HG03521 (cell line): Measurements from ENCODE around the gene TAF11L14.

Experiments
- ATAC-seq: cut with Tn5 transposase; IDR thresholded peaks from one replicate; pipeline ENCODE4 v1.9.1; 2021; ENCODE audit warnings: mild to moderate bottlenecking, moderate library complexity; ENCODE audit not compliant: unreplicated experiment

The TAF11L14 gene

GRCh38 chr5:17678751-17679324 lies 44.6 kb downstream of the TAF11L14 start:
- no peak for ATAC-seq

- no peak for ATAC-seq
Observed at GRCh38 chr5:17679597-17680203, 45.4 kb downstream of the TAF11L14 start.

GRCh38 chr5:17680737-17681136 lies 46.5 kb downstream of the TAF11L14 start:
- no peak for ATAC-seq
